ENCODE results near the gene TRIM43.
"Not testable (repeated sequence)": the region's sequence is repeated elsewhere in the genome, so short reads cannot be mapped to it uniquely, and the experiment has no call there.

GRCh38 chr2:95645312-95645711 lies 53.5 kb downstream of the TRIM43 start:
- TF ChIP-seq SMC3 (IDR thresholded peaks at IDR 0.05; ENCODE audit: low read depth, low read length); CTCF (IDR thresholded peaks at IDR 0.05); MAX (IDR thresholded peaks at IDR 0.05; ENCODE audit: low read depth): not testable (repeated sequence)
